HCT116 (cell line): ENCODE results near the gene MMD. TPM values are rescaled to one million over a fixed set of nuclear protein-coding genes. Genes with fewer than 3 reads are reported as not detected.

Source experiments
- ATAC-seq: fragments of 200-7000 bp; cut with Tn5 transposase; 2 replicates; pipeline ENCODE4 v1.9.1; 2020; ENCODE audit warnings: mild to moderate bottlenecking, moderate library complexity
- BruUV-seq: library from RNA; stranded (reverse); fragments of 400-500 nt; replicated peaks from 2 replicates; lab custom pipeline; 2021; lab: Mats Ljungman, UMichigan
- CTCF ChIA-PET: fragments of 300-600 bp; sonication (Branson Sonifier 250); formaldehyde crosslinking; loops from one replicate; lab custom pipeline; 2021; ENCODE audit warnings: antibody characterized with exemption; lab: Charles Lee
- POLR2A ChIA-PET: fragments of 300-600, 350-600 bp; sonication (Branson Sonifier 250); formaldehyde crosslinking; loops from one replicate; lab custom pipeline; 2021; ENCODE audit warnings: antibody characterized with exemption; lab: Charles Lee
- RAD21 ChIA-PET, 2 experiments: fragments of 300-600 bp; sonication (Branson Sonifier 250); formaldehyde crosslinking; loops; one replicate each; lab custom pipeline; 2023; ENCODE audit warnings: low total read pairs in 2 of 2; ENCODE audit not compliant: uncharacterized antibody in 2 of 2, unreplicated experiment in 2 of 2, low non-redundant PET in 1 of 2; lab: Charles Lee
- DNase-seq: peaks from one replicate; pipeline ENCODE4 v3.0.0-alpha.2; 2010; ENCODE audit warnings: low read depth, low spot score
- H2AFZ ChIP-seq: fragments of 200-600 bp; shearing (Covaris generic), sonication (generic); 2 replicates; pipeline ENCODE4 v1.6.1; 2017; ENCODE audit warnings: low read depth, mixed run types, mixed read lengths, antibody characterized with exemption, low read length; ENCODE audit not compliant: poor library complexity, severe bottlenecking
- H3K27ac ChIP-seq: 2 replicates; pipeline ENCODE4 v1.5.1; 2012; ENCODE audit warnings: low read depth, low read length
- H3K27me3 ChIP-seq: fragments of 200-600 bp; sonication (generic); 2 replicates; pipeline ENCODE4 v1.6.1; 2016; ENCODE audit warnings: mixed run types, low read length, mixed read lengths; ENCODE audit not compliant: insufficient read depth
- H3K36me3 ChIP-seq, 2 experiments: fragments of 200-500 bp in 1 of 2; fragments of 200-600 bp in 1 of 2; sonication (Bioruptor generic) in 1 of 2; sonication (generic) in 1 of 2; 2 replicates each; pipeline versions ENCODE4 v1.5.1 to v1.6.1; 2014 to 2016; ENCODE audit warnings: low read length in 2 of 2, inconsistent platforms in 1 of 2, mixed read lengths in 1 of 2, mixed run types in 1 of 2; ENCODE audit not compliant: insufficient read depth in 2 of 2, control insufficient read depth in 1 of 2
- H3K4me1 ChIP-seq, 2 experiments: fragments of 200-600 bp in 1 of 2; sonication (generic) in 1 of 2; 2 replicates each; pipeline versions ENCODE4 v1.5.1 to v1.6.1; 2012 to 2017; ENCODE audit warnings: low read length in 2 of 2, inconsistent platforms in 1 of 2, mild to moderate bottlenecking in 1 of 2, mixed read lengths in 1 of 2, mixed run types in 1 of 2, moderate library complexity in 1 of 2; ENCODE audit not compliant: insufficient read depth in 2 of 2, control insufficient read depth in 1 of 2
- H3K4me2 ChIP-seq: fragments of 200-600 bp; sonication (generic); 2 replicates; pipeline ENCODE4 v1.6.1; 2017; ENCODE audit warnings: mixed run types, low read length, mixed read lengths
- H3K4me3 ChIP-seq, 2 experiments: fragments of 200-600 bp in 1 of 2; sonication (generic) in 1 of 2; replicated peaks in 1 of 2; 2 replicates each; pipeline ENCODE4 v1.5.1; 2011 to 2016; ENCODE audit warnings: low read length in 2 of 2, control low read depth in 1 of 2, low read depth in 1 of 2, mild to moderate bottlenecking in 1 of 2, mixed read lengths in 1 of 2, mixed run types in 1 of 2
- H3K79me2 ChIP-seq: fragments of 200-600 bp; sonication (generic); 2 replicates; pipeline ENCODE4 v1.6.1; 2017; ENCODE audit warnings: mild to moderate bottlenecking, mixed run types, low read length, moderate library complexity, mixed read lengths; ENCODE audit not compliant: insufficient read depth
- H3K9ac ChIP-seq: fragments of 200-600 bp; sonication (generic); 2 replicates; pipeline ENCODE4 v1.6.1; 2016; ENCODE audit warnings: low read length, mixed read lengths
- H3K9me2 ChIP-seq: fragments of 200-600 bp; sonication (generic), shearing (Covaris generic); 2 replicates; pipeline ENCODE4 v1.6.1; 2017; ENCODE audit warnings: mixed run types, mild to moderate bottlenecking, moderate library complexity; ENCODE audit not compliant: insufficient read depth
- H3K9me3 ChIP-seq, 2 experiments: fragments of 200-500 bp in 1 of 2; fragments of 200-600 bp in 1 of 2; sonication (Bioruptor generic) in 1 of 2; sonication (generic) in 1 of 2; 2 replicates each; pipeline ENCODE4 v1.6.1; 2014 to 2017; ENCODE audit warnings: low read length in 2 of 2, mixed read lengths in 2 of 2, inconsistent platforms in 1 of 2, low read depth in 1 of 2, mild to moderate bottlenecking in 1 of 2, mixed run types in 1 of 2, moderate library complexity in 1 of 2; ENCODE audit not compliant: control insufficient read depth in 1 of 2, insufficient read depth in 1 of 2
- H4K20me1 ChIP-seq: fragments of 200-600 bp; sonication (generic), shearing (Covaris generic); 2 replicates; pipeline ENCODE4 v1.6.1; 2017; ENCODE audit warnings: mixed run types, mild to moderate bottlenecking, moderate library complexity; ENCODE audit not compliant: insufficient read depth
- CEBPB ChIP-seq: IDR thresholded peaks from 2 replicates; pipeline ENCODE4 v1.6.1; 2012; ENCODE audit warnings: low read depth
- EZH2 ChIP-seq: fragments of 200-600 bp; sonication (generic); IDR thresholded peaks from 2 replicates; pipeline ENCODE4 v1.6.1; 2017; ENCODE audit warnings: antibody characterized with exemption, mixed run types
- FOSL1 ChIP-seq: IDR thresholded peaks from 2 replicates; pipeline ENCODE4 v1.6.1; 2012; ENCODE audit warnings: low read depth
- POLR2AphosphoS5 ChIP-seq: IDR thresholded peaks from 2 replicates; pipeline ENCODE4 v1.6.1; 2011; ENCODE audit warnings: mild to moderate bottlenecking, low read depth, low read length, moderate library complexity
- SP1 ChIP-seq: IDR thresholded peaks from 2 replicates; pipeline ENCODE4 v1.6.1; 2012; ENCODE audit warnings: low read depth
- TCF7L2 ChIP-seq: IDR thresholded peaks from 2 replicates; pipeline ENCODE4 v1.7.0; 2011; ENCODE audit warnings: borderline replicate concordance, inconsistent platforms; ENCODE audit not compliant: insufficient read depth, insufficient read length; ENCODE audit errors: extremely low read depth
- intact Hi-C: fragments of 100-400 bp; cut with micrococcal nuclease; formaldehyde crosslinking; loops from 2 replicates; pipeline ENCODE4 v1.10.0; 2022
- total RNA-seq: library from RNA; stranded (reverse); gene quantifications from one replicate; pipeline ENCODE4 v1.2.1, GENCODE V29; 2021; ENCODE audit not compliant: unreplicated experiment
- TF ChIP-seq, protein P1 (sequence below): IDR thresholded peaks from 2 replicates; pipeline ENCODE4 v1.6.1; 2012; ENCODE audit warnings: low read depth

MMD gene
- total RNA-seq, 1 experiment from 2014 or later: 21.3 TPM

DNA sequence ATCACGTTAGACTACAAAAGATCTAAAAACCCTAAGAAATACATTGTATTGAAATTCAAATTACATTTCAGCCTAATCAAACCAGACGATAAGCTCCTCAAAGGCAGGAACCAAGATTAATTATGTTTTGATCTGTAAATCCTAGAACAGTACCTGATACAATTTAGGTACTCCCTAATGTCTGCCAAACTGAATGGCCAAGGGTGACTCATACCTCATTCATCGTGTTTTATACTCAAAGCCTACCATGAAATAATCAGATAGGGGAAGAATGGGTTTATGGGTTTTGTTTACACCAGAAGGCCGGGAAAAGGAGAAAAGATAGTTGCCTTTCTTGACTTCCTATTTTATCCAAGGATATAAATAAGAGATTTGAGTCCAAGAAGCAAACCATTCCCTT, 19.3 kb downstream of the MMD start:
- ChIA-PET RAD21 (no interaction called here), CTCF (no interaction called here), POLR2A (no interaction called here)
- peak; percentile 6 for DNase-seq
- peaks cover 0 to 4% of the 10 kb centered on the region in 2 experiments; a peak in 2 of 4 replicates for H3K36me3 ChIP-seq
- H3K4me1 ChIP-seq: 0 out of 4 replicates have a peak, but pooled peaks cover 0 to 3% of the 10 kb centered on the region in 2 experiments
- no peak overlapping the region for H3K4me3 ChIP-seq
- H3K79me2 ChIP-seq: no peaks in the 10 kb centered on the region
- no peaks in the 10 kb centered on the region for H3K27me3 ChIP-seq
- intact Hi-C loops: no loop called here
- no TSS peak for BruUV-seq
- no peak overlapping the region for H3K9ac ChIP-seq
- ATAC-seq: no peak
- H2AFZ ChIP-seq: no peak overlapping the region
- no peak overlapping the region for H3K4me2 ChIP-seq
- no peak overlapping the region for H3K27ac ChIP-seq
- H3K9me2 ChIP-seq: no peaks in the 10 kb centered on the region
- TF ChIP-seq FOSL1 (peak; percentile 19; the same call in 1 of the 2 replicates), CEBPB (no peak)
- H3K9me3 ChIP-seq: no peaks in the 10 kb centered on the region
- no peaks in the 10 kb centered on the region for H4K20me1 ChIP-seq

DNA sequence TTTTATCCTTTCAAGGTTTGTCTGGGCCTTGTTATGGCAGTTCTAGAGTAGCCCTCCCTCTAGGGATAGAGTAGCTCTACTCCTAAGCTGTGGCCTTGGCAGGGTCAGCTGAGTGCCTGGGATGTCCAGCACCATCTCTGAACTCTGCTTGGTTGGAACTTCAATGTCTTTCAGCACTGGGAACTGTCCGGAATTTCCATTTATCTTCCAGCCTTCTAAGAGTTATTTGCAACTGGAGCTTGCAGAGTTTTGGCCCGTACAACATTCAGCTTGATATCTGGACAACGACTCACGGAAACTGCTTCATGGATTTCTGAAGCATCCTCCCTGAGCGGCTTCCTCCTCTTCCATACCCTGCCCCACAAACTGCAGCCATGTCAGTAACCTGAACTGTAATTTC, 22.9 kb downstream of the MMD start:
- H3K9ac ChIP-seq: no peak overlapping the region
- H3K27me3 ChIP-seq: no peaks in the 10 kb centered on the region
- ATAC-seq (no peak), DNase-seq (no peak)
- H2AFZ ChIP-seq: no peak overlapping the region
- ChIA-PET POLR2A (no interaction called here), CTCF (no interaction called here), RAD21 (no interaction called here)
- 0 out of 4 replicates have a peak, but pooled peaks cover 0 to 3% of the 10 kb centered on the region in 2 experiments for H3K4me1 ChIP-seq
- BruUV-seq: no TSS peak
- no peak overlapping the region for H3K4me3 ChIP-seq
- H3K27ac ChIP-seq: no peak overlapping the region
- H3K79me2 ChIP-seq: no peaks in the 10 kb centered on the region
- H3K9me2 ChIP-seq: no peaks in the 10 kb centered on the region
- no peaks in the 10 kb centered on the region for H4K20me1 ChIP-seq
- H3K9me3 ChIP-seq: no peaks in the 10 kb centered on the region
- intact Hi-C loops: no loop called here
- no peak overlapping the region for H3K4me2 ChIP-seq
- no peak for TF ChIP-seq EZH2
- no peak for TF ChIP-seq POLR2AphosphoS5
- TF ChIP-seq, protein P1, sequence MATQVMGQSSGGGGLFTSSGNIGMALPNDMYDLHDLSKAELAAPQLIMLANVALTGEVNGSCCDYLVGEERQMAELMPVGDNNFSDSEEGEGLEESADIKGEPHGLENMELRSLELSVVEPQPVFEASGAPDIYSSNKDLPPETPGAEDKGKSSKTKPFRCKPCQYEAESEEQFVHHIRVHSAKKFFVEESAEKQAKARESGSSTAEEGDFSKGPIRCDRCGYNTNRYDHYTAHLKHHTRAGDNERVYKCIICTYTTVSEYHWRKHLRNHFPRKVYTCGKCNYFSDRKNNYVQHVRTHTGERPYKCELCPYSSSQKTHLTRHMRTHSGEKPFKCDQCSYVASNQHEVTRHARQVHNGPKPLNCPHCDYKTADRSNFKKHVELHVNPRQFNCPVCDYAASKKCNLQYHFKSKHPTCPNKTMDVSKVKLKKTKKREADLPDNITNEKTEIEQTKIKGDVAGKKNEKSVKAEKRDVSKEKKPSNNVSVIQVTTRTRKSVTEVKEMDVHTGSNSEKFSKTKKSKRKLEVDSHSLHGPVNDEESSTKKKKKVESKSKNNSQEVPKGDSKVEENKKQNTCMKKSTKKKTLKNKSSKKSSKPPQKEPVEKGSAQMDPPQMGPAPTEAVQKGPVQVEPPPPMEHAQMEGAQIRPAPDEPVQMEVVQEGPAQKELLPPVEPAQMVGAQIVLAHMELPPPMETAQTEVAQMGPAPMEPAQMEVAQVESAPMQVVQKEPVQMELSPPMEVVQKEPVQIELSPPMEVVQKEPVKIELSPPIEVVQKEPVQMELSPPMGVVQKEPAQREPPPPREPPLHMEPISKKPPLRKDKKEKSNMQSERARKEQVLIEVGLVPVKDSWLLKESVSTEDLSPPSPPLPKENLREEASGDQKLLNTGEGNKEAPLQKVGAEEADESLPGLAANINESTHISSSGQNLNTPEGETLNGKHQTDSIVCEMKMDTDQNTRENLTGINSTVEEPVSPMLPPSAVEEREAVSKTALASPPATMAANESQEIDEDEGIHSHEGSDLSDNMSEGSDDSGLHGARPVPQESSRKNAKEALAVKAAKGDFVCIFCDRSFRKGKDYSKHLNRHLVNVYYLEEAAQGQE: peak; percentile 45
- no peak for TF ChIP-seq SP1
- peak; percentile 35 for TF ChIP-seq TCF7L2
- H3K36me3 ChIP-seq: peaks cover 0 to 4% of the 10 kb centered on the region in 2 experiments; a peak in 2 of 4 replicates
